Measurements from ENCODE around the gene GCC2.
"Not testable (repeated sequence)": the region's sequence is repeated elsewhere in the genome, so short reads cannot be mapped to it uniquely, and the experiment has no call there.

DNA sequence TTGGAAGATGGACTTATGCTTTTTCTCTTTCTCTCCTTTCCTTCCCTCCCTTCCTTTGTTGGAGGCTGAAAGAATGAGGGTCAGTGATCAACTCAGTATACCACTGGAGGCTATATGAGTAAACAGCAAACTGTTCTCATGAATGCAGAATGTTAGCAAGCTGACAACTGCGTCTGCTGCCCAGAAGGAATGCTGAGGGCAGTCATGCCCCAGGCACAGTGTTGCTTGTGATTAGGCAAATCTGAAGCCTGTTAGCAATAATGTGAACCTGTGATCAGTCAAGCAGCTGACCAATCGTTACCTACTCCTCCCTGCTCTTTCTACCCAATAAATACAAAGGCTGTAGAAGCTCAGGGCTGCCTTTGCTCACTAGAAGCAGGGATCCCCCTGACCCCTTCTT, 107.6 kb downstream of the GCC2 start:
- TF ChIP-seq CHD2 (IDR thresholded peaks at IDR 0.05; ENCODE audit: low read length, partially characterized antibody); RXRA (IDR thresholded peaks at IDR 0.05; ENCODE audit: borderline replicate concordance, low read depth); POLR2AphosphoS5 (IDR thresholded peaks at IDR 0.05; ENCODE audit: low read depth, low read length); FOXM1 (IDR thresholded peaks at IDR 0.05; ENCODE audit: low read depth); RAD21 (IDR thresholded peaks at IDR 0.05; ENCODE audit: low read length): not testable (repeated sequence)

Data from SK-N-SH (cell line).